Measurements from ENCODE around the gene DNAH2.

The DNAH2 gene

DNA sequence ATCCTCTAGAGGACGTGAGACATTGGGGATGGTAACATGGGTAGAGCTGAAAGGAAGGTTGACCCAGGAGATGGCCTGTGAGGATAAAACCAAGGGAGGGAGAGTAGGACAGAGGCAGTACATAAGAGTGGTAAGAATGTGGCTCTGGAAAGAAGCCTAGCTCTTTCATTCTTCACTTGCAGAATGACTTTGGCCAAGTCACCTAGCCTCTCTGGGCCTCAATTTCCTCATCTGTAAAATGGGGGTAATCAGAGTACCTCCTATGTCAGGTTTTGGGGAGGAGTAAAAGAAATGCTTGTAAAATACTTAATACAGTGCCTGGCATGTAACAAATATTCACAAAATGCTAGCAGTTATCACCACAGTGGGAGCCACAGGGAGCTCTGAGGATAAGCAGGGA lies 123.3 kb downstream of the DNAH2 start:
- DNase-seq, result no peak

DNA sequence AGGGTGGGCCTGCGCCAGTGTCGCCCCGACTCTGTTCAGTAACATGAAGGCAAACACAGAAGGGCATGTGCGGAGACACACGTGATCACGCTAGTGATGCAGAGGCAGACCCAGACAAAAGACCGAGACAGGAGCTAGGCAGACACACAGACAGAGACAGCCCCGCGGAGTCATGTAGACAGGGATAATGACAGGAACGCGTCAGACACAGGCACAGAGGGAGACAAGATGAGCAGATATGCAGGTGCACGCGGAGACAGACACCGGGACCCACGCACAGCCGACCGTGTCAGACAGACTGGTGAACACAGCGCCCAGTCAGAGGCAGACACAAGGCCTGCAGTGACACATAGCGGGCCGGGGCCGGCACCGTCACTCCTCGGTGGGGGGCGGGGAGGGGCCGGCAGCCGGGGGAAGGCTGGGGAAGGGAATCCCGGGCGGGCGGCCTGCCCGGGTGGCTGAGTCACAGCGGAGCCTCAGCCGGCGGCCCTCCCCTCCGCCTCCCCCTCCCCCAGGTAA lies 123.9 kb downstream of the DNAH2 start:
- peak; percentile 92 for DNase-seq

DNA sequence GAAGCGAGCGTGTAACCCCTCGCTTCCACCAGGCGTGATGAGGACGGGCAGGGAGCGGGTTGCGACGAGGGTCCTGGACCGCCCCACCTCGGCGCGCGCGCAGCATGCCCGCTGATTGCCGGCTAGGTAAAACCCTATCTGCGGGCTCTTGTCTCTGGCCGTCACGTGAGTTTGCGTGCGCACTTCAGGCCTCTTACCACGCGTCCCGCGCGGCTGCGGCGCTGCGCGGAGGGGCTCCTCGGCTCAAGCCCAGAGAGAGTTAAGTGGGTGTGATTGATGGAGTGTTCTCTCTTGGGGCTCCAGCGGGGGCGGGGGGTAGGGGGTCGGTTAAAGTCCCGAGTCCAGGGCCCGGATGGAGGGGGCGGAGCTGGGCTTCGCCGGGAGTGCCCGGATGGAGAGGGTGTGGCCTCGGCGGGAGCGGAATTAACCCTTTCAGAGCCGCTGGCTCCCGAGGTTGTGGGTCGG lies 124.4 kb downstream of the DNAH2 start:
- DNase-seq, result peak; percentile 88

DNA sequence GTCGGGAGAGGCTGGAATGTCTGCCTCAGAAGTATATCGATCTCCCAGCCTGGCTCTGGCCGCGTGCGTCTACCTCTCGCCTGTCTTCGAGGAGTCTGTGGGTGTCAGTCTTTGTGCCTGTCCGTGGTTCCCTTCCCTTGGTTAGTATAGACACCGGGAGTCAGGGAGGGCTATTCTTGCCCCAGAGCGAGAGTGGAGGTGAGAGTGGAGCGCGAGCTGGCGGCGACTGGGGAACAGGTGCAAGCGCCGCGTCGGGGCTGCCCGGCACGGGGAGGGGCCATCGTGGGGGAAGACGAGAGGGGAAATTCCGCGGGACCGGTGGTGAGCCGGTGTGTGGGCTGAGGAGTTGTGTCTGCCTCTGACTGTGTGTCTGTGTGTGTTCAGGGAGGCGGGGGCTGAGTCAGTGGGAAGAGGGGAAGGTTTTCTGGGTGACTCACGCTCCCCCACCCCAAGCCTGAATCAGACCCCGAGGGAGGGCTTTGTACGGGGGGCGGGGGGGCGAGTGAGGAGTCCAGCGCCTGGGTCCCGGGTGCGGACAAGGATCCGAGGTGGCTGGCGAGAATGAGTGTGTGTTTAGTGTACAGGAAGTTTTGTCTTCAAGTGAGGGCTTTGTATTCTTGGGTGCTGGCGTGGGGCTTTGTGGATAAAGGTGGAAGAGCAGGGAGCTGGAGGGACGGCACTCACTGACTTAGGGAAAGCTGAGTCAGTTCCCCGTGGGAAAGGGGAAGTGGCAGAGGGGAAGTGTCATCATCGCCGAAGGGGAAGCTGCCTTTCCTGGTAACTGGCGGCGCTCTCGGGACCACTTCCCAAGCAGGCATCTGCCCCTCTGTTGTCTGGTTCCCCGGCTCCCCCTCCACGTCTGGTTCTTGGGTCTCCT lies 125.1 kb downstream of the DNAH2 start:
- peak; percentile 94 for DNase-seq

DNA sequence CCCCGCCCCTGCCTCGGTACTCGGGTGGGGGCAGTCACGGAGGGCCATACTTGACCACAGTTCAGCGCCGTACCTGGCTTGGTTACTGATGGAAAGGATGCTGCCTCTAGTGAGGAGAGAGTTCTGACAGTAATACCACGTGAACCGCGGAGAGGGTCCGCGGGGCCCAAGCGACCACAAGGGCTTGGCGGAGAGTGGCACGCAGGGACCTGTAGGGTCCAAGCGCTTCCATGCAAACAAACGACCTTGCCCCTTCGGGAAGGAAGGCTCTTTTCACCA lies 125.7 kb downstream of the DNAH2 start:
- no peak for DNase-seq

DNA sequence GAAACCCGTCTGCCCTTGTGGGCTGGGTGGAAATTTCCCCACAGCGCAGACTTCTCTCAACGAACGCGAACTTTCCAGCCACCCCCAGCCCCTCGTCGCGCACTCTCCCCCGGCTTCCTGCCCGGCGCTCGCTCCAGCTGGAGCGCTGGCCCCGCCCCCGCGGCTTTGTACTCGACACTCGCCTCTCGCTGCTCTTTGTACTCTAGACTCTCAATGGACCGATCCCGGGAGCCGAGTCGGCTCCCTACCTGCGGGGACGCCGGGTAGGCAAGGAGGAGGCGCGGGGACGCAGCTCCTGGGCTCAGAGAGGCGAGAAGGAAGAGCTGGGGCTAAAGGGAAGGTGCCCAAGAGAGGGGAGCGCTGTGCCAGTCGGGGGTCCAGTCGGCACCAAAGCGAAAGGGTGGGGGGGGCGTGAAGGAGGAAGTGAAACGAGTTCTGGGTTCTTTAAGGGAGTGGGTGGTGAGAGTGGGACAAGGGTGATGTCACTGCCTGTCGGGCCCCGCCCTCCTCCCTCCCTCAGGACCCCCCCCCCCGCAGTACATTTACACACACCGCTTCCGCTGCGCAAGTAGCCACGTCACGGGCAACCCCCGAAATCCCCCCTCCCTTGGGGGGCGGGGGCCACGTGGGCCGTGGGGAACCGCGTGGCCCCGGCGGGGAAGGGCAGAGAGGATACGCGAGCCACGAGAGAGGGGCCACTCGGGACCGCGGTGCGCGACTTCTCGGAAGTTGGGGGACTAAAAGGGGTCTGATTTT lies 126.2 kb downstream of the DNAH2 start:
- peak; percentile 85 for DNase-seq

DNA sequence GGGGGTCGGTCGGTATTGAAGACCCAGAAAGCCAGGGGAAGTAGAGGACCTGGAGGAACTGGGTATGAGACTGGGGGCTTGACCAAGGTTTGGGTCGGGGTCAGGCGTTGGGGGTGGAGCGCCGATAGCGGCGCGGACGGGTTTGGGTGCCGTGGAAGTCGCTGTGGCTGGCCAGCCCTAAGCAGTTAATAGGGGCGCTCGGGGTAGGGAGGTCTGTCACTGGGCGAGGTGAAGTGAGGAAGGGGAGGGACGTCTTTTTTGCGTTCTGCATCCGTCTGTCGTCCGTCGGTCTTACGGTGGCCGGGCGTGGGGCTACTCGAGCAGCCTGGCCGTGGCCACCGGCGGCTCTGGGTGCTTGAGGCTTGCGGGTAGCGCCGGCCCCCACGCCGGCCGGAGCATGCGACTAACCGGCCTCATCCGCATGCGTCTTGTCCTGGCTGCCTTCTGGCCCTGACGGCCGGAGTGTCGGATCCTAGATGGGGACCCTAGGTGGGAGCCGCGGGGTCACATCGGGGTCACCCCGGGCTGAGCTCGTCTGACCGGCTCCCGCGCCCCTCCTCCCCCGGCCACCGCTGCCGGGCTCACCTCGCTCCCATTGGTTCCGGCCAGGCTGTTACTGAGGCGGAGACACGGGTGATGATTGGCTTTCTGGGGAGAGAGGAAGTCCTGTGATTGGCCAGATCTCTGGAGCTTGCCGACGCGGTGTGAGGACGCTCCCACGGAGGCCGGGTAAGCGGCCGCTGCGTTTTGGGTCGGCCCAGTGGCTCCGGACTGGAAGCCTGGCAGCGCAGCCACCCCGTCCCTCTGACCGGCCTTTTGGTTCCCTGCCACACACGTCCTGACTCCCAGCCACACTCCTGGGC lies 127.0 kb downstream of the DNAH2 start:
- peak; percentile 96 for DNase-seq

DNA sequence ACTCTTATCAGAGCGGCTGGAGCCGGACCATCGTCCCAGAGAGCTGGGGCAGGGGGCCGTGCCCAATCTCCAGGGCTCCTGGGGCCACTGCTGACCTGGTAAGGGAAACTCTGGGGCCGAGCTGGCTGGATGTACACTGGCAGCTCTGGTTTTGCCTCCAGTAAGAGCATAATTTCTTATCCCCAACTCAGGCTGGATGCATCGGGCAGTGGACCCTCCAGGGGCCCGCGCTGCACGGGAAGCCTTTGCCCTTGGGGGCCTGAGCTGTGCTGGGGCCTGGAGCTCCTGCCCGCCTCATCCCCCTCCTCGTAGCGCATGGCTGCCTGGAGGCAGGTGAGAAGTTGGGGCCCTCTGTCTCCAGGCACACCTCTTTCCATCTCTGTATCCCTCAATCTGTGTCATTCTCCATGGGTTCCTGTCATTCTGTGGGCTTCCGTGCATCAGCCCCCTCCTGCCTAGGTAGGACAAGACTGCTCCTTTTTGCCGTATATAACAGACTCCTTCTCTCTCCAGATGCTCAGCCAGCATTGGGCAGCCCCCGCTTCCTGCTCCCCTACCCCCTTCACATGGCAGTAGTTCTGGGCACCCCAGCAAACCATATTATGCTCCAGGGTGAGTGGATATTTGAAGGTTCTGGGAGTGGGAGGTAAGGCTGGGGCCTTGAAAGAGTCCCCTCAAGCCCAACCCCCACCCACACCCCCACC lies 128.0 kb downstream of the DNAH2 start:
- DNase-seq, result no peak

DNA sequence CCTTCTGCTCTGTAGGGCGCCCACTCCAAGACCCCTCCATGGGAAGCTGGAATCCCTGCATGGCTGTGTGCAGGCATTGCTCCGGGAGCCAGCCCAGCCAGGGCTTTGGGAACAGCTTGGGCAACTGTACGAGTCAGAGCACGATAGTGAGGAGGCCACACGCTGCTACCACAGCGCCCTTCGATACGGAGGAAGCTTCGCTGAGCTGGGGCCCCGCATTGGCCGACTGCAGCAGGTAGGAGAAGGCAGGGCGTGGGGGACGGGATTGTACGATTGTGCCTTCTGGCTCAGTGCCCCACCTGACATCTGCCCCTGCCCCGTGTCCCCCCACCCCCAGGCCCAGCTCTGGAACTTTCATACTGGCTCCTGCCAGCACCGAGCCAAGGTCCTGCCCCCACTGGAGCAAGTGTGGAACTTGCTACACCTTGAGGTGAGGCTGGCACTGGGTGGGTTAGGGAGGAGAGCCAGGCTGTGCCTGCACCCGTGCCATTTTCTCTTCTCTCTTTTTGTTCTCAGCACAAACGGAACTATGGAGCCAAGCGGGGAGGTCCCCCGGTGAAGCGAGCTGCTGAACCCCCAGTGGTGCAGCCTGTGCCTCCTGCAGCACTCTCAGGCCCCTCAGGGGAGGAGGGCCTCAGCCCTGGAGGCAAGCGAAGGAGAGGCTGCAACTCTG lies 128.7 kb downstream of the DNAH2 start:
- no peak for DNase-seq

DNA sequence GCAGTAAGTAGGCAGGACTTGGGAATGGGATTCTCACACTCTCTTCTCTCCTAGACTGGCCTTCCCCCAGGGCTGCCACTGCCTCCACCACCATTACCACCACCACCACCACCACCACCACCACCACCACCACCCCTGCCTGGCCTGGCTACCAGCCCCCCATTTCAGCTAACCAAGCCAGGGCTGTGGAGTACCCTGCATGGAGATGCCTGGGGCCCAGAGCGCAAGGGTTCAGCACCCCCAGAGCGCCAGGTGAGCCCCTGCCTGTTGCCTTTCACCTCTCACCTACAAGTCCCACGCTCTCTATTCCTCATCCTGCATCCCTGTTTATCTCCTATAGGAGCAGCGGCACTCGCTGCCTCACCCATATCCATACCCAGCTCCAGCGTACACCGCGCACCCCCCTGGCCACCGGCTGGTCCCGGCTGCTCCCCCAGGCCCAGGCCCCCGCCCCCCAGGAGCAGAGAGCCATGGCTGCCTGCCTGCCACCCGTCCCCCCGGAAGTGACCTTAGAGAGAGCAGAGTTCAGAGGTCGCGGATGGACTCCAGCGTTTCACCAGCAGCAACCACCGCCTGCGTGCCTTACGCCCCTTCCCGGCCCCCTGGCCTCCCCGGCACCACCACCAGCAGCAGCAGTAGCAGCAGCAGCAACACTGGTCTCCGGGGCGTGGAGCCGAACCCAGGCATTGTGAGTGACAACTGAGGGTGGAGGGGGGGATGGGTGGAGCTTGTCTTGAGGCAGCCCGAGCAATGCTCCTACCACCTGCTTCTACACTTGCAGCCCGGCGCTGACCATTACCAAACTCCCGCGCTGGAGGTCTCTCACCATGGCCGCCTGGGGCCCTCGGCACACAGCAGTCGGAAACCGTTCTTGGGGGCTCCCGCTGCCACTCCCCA lies 129.5 kb downstream of the DNAH2 start:
- no peak for DNase-seq

DNA sequence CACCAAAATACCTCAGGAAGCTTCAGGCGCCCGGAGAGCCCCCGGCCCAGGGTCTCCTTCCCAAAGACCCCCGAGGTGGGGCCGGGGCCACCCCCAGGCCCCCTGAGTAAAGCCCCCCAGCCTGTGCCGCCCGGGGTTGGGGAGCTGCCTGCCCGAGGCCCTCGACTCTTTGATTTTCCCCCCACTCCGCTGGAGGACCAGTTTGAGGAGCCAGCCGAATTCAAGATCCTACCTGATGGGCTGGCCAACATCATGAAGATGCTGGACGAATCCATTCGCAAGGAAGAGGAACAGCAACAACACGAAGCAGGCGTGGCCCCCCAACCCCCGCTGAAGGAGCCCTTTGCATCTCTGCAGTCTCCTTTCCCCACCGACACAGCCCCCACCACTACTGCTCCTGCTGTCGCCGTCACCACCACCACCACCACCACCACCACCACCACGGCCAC lies 130.6 kb downstream of the DNAH2 start:
- no peak for DNase-seq

DNA sequence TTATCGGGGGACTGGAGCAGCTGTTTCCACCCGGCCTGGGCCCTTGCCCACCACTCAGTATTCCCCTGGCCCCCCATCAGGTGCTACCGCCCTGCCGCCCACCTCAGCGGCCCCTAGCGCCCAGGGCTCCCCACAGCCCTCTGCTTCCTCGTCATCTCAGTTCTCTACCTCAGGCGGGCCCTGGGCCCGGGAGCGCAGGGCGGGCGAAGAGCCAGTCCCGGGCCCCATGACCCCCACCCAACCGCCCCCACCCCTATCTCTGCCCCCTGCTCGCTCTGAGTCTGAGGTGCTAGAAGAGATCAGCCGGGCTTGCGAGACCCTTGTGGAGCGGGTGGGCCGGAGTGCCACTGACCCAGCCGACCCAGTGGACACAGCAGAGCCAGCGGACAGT lies 131.2 kb downstream of the DNAH2 start:
- no peak for DNase-seq

DNA sequence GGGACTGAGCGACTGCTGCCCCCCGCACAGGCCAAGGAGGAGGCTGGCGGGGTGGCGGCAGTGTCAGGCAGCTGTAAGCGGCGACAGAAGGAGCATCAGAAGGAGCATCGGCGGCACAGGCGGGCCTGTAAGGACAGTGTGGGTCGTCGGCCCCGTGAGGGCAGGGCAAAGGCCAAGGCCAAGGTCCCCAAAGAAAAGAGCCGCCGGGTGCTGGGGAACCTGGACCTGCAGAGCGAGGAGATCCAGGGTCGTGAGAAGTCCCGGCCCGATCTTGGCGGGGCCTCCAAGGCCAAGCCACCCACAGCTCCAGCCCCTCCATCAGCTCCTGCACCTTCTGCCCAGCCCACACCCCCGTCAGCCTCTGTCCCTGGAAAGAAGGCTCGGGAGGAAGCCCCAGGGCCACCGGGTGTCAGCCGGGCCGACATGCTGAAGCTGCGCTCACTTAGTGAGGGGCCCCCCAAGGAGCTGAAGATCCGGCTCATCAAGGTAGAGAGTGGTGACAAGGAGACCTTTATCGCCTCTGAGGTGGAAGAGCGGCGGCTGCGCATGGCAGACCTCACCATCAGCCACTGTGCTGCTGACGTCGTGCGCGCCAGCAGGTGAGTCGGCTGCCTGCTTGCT lies 131.7 kb downstream of the DNAH2 start:
- DNase-seq, result no peak

DNA sequence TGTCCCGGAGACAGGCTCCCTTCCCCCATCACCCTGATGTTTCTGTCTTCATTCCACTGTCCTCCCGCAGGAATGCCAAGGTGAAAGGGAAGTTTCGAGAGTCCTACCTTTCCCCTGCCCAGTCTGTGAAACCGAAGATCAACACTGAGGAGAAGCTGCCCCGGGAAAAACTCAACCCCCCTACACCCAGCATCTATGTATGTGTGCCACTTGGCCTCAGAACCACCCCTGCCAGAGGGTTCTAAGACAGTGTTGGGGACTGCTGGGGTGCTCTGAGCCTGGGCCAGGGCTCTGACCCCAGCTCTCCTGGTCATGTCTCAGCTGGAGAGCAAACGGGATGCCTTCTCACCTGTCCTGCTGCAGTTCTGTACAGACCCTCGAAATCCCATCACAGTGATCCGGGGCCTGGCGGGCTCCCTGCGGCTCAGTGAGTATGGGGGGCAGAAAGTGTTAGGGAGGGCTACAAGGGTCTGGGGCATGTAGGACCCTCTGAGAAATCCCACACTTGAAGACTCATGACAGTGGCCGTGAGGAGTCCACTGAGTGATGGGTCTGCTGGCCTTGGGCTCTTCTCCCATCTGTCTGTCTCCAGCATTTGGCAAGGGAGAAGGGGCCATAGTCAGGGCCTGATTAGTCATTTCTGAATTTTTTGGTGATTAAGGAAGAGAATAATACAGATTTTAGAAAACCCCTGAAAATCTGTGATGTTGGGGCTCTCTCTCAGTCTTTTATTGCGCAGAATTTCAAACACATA lies 132.4 kb downstream of the DNAH2 start:
- DNase-seq, result no peak

DNA sequence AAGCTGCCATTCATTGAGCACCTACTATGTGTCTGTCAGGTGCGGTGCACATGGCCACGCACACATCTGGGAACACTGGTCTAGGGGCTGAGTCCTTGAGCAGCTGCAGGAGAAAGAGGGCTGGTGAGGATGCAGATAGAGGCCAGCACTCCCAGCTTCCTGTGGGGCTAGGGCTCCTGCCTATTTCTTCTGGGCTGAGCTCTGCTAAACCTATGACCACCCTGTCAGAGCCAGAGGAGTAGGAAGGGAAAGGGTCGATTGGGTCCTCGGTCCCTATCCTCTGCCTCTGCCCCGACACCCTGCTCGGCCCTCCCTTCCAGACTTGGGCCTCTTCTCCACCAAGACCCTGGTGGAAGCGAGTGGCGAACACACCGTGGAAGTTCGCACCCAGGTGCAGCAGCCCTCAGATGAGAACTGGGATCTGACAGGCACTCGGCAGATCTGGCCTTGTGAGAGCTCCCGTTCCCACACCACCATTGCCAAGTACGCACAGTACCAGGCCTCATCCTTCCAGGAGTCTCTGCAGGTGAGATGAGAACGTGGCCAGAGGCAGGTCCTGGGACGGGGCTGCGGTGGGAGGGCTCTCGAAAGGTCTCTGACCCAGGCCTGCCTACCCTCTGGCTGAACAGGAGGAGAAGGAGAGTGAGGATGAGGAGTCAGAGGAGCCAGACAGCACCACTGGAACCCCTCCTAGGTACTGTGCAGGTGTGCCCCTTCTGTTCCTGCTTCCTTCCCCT lies 133.3 kb downstream of the DNAH2 start:
- no peak for DNase-seq

DNA sequence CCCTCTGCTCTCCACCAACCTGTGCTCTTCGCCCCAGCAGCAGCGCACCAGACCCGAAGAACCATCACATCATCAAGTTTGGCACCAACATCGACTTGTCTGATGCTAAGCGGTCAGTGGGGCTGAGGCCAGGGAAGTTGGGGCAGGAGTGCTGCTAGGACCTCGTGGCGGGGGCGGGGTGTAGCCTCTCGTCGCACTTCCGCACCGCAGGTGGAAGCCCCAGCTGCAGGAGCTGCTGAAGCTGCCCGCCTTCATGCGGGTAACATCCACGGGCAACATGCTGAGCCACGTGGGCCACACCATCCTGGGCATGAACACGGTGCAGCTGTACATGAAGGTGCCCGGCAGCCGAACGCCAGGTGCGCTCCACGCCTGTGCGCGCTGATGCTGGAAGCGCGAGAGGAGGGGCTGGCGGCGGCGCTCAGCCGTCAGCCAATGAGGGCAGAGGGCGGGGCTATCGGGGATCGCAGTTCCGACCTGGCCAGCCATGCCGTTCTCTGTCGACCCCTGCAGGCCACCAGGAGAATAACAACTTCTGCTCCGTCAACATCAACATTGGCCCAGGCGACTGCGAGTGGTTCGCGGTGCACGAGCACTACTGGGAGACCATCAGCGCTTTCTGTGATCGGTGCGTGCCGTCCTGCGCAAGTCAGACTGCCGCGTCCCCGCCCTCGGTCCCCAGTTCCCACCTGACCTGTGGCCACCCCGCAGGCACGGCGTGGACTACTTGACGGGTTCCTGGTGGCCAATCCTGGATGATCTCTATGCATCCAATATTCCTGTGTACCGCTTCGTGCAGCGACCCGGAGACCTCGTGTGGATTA lies 134.1 kb downstream of the DNAH2 start:
- DNase-seq, result peak; percentile 78

DNA sequence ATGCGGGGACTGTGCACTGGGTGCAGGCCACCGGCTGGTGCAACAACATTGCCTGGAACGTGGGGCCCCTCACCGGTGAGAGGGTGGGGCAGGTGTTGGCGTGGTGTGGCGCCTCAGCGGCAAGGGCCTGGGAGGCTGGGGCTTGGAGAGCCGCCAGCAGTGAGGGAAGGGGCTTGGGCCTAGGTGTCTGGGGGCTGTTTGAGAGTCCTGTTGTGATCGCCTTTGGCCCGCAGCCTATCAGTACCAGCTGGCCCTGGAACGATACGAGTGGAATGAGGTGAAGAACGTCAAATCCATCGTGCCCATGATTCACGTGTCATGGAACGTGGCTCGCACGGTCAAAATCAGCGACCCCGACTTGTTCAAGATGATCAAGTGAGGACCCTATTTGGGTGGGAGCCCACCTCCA lies 134.7 kb downstream of the DNAH2 start:
- DNase-seq, result no peak
